CD14-positive monocyte (primary cell): ENCODE measurements around the gene TRAPPC10. TPM values are rescaled to one million over a fixed set of nuclear protein-coding genes. Genes with fewer than 3 reads are reported as not detected.

Experiments
- DNase-seq, 3 donors: peaks; one replicate each; pipeline ENCODE4 v3.0.0-alpha.2; 2011 to 2022
- H2AFZ ChIP-seq: 2 replicates; pipeline ENCODE4 v1.6.0; 2012; ENCODE audit warnings: mild to moderate bottlenecking, low read depth, low read length, inconsistent platforms; ENCODE audit not compliant: insufficient read depth, poor library complexity, severe bottlenecking
- H3K27ac ChIP-seq, 2 donors: 1 replicate in 1 of 2; 2 replicates in 1 of 2; pipeline ENCODE4 v1.5.1; 2012 to 2013; ENCODE audit warnings: low read length in 2 of 2, control low read depth in 1 of 2, inconsistent platforms in 1 of 2, low read depth in 1 of 2, mild to moderate bottlenecking in 1 of 2
- H3K27me3 ChIP-seq, 2 donors: one replicate each; pipeline versions ENCODE4 v1.6.0 to v1.6.1; 2011 to 2013; ENCODE audit warnings: low read length in 2 of 2; ENCODE audit not compliant: control insufficient read depth in 2 of 2, insufficient read depth in 2 of 2
- H3K36me3 ChIP-seq, 2 donors: replicated peaks in 1 of 2; 1 replicate in 1 of 2; 2 replicates in 1 of 2; pipeline versions ENCODE4 v1.5.1 to v1.6.1; 2012 to 2013; ENCODE audit warnings: low read length in 2 of 2, control low read depth in 1 of 2, inconsistent platforms in 1 of 2, mild to moderate bottlenecking in 1 of 2; ENCODE audit not compliant: insufficient read depth in 2 of 2, control insufficient read depth in 1 of 2
- H3K4me1 ChIP-seq, 2 donors: 1 replicate in 1 of 2; 2 replicates in 1 of 2; pipeline versions ENCODE4 v1.5.1 to v1.6.1; 2012 to 2013; ENCODE audit warnings: low read length in 2 of 2, control low read depth in 1 of 2, inconsistent platforms in 1 of 2, mild to moderate bottlenecking in 1 of 2, moderate library complexity in 1 of 2; ENCODE audit not compliant: insufficient read depth in 2 of 2, control insufficient read depth in 1 of 2
- H3K4me2 ChIP-seq: replicated peaks from 2 replicates; pipeline ENCODE3; 2012; ENCODE audit warnings: low read length, moderate library complexity, mild to moderate bottlenecking; ENCODE audit not compliant: poor library complexity, severe bottlenecking; ENCODE audit errors: extremely low read depth
- H3K4me3 ChIP-seq, 3 experiments: fragments of 200-600 bp in 1 of 3; sonication (generic) in 1 of 3; replicated peaks in 1 of 3; 1 replicate in 2 of 3; 2 replicates in 1 of 3; pipeline ENCODE4 v1.5.1; 2011 to 2013; ENCODE audit warnings: low read length in 3 of 3, mild to moderate bottlenecking in 3 of 3, control low read depth in 2 of 3, low read depth in 2 of 3, inconsistent platforms in 1 of 3, moderate library complexity in 1 of 3
- H3K79me2 ChIP-seq: 2 replicates; pipeline ENCODE4 v1.6.0; 2012; ENCODE audit warnings: mild to moderate bottlenecking, control low read depth, inconsistent platforms, low read length, moderate library complexity; ENCODE audit not compliant: insufficient read depth
- H3K9ac ChIP-seq: 2 replicates; pipeline ENCODE4 v1.6.0; 2017; ENCODE audit warnings: low read length, mild to moderate bottlenecking; ENCODE audit not compliant: insufficient read depth, poor library complexity, severe bottlenecking
- H3K9me3 ChIP-seq, 2 donors: replicated peaks in 1 of 2; 1 replicate in 1 of 2; 2 replicates in 1 of 2; pipeline versions ENCODE4 v1.5.1 to v1.6.1; 2012 to 2013; ENCODE audit warnings: low read length in 2 of 2, control low read depth in 1 of 2; ENCODE audit not compliant: control insufficient read depth in 1 of 2, insufficient read depth in 1 of 2
- H4K20me1 ChIP-seq: 2 replicates; pipeline ENCODE4 v1.6.0; 2012; ENCODE audit warnings: mild to moderate bottlenecking, low read length, control low read depth, moderate library complexity; ENCODE audit not compliant: insufficient read depth
- H3K27ac Mint-ChIP-seq, 7 donors: one replicate each; pipeline ENCODE4 v1.8.0; 2020; ENCODE audit warnings: mild to moderate bottlenecking in 7 of 7, mixed read lengths in 7 of 7, moderate library complexity in 6 of 7, inconsistent platforms in 2 of 7
- H3K27me3 Mint-ChIP-seq, 3 donors: one replicate each; pipeline ENCODE4 v1.8.0; 2021 to 2022; ENCODE audit warnings: low read depth in 3 of 3, mild to moderate bottlenecking in 3 of 3, mixed read lengths in 3 of 3, moderate library complexity in 3 of 3, inconsistent platforms in 1 of 3
- H3K36me3 Mint-ChIP-seq, 2 donors: one replicate each; pipeline ENCODE4 v1.8.0; 2020; ENCODE audit warnings: mixed read lengths in 2 of 2, inconsistent platforms in 1 of 2, mild to moderate bottlenecking in 1 of 2
- H3K4me1 Mint-ChIP-seq: one replicate; pipeline ENCODE4 v1.8.0; 2020; ENCODE audit warnings: mild to moderate bottlenecking, mixed read lengths
- H3K4me3 Mint-ChIP-seq, 2 donors: one replicate each; pipeline ENCODE4 v1.8.0; 2020; ENCODE audit warnings: mild to moderate bottlenecking in 2 of 2, mixed read lengths in 2 of 2, moderate library complexity in 1 of 2
- H3K9me3 Mint-ChIP-seq, 7 donors: one replicate each; pipeline ENCODE4 v1.8.0; 2020 to 2022; ENCODE audit warnings: mixed read lengths in 7 of 7, mild to moderate bottlenecking in 6 of 7, moderate library complexity in 6 of 7, inconsistent platforms in 2 of 7
- WGBS: methylation state at CpG from one replicate; pipeline ENCODE4 v1.1.5; 2013; ENCODE audit warnings: missing lambda C conversion rate; ENCODE audit not compliant: insufficient coverage; 5-methylcytosine and 5-hydroxymethylcytosine counted together
- intact Hi-C, 2 donors: fragments of 100-400 bp; cut with micrococcal nuclease; formaldehyde crosslinking; loops; one replicate each; pipeline versions ENCODE4 v1.15.0 to v1.15.1; 2023
- polyA plus RNA-seq, 3 donors: library from polyadenylated mRNA; depleted of rRNA in 1 of 3; unstranded in 2 of 3; stranded (reverse) in 1 of 3; fragments of 300-500 nt in 2 of 3; fragments of >200 nt in 1 of 3; fragmentation: Illumina TruSeq in 2 of 3; gene quantifications; 1 replicate in 2 of 3; 2 replicates in 1 of 3; pipeline ENCODE4 v1.2.3, GENCODE V29; 2012 to 2021
- TF ChIP-seq, protein P1 (sequence below): fragments of 200-600 bp; IDR thresholded peaks from one replicate; pipeline ENCODE4 v1.8.0; 2022; ENCODE audit warnings: antibody characterized with exemption, mild to moderate bottlenecking

Gene TRAPPC10
- polyA plus RNA-seq, 3 donors: 5.9 to 40.6 (median 8.6) TPM

DNA sequence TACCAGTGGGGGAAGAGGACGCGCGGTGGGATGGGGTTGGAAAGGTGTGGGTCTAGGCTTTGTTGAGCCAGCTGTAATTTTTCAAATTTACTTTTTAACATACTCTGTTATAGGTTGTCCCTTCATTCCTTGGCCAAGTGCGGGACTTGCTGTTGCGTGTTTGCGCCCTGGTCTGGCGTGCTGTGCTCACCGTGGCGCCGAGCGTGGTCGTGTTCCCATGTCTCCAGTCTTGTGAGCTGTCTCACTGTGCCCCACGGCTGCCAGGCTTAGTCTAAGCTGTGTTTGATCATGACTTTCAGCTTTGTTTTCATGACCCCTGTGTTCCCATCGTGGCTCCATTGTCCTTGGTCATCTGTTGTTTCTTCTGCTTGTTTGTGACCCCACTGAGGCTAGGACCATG lies 26.0 kb downstream of the TRAPPC10 start:
- Histone ChIP-seq H3K4me2 (no peak overlapping the region), H3K4me3 (no peak overlapping the region), H3K79me2 (peaks cover 43% of the 10 kb centered on the region), H3K9me3 (no peaks in the 10 kb centered on the region), H3K27me3 (no peaks in the 10 kb centered on the region), H3K4me1 (no peaks in the 10 kb centered on the region), H4K20me1 (peaks cover 87% of the 10 kb centered on the region), H3K36me3 (peaks cover 66 to 83% of the 10 kb centered on the region in 2 donors), H3K9ac (no peak overlapping the region), H3K27ac (no peak overlapping the region), H2AFZ (no peak overlapping the region)
- DNase-seq: no peak
- Mint-ChIP-seq H3K4me3 (no peak overlapping the region), H3K4me1 (no peaks in the 10 kb centered on the region), H3K36me3 (peaks cover 70 to 84% of the 10 kb centered on the region in 2 donors), H3K9me3 (no peaks in the 10 kb centered on the region), H3K27ac (peak overlapping the region in 1 of 7 donors; percentile 22), H3K27me3 (no peaks in the 10 kb centered on the region)
- intact Hi-C loops: no loop called here
- WGBS: 98% methylated on average over 11 of the region's 14 CpGs
- TF ChIP-seq, protein P1, sequence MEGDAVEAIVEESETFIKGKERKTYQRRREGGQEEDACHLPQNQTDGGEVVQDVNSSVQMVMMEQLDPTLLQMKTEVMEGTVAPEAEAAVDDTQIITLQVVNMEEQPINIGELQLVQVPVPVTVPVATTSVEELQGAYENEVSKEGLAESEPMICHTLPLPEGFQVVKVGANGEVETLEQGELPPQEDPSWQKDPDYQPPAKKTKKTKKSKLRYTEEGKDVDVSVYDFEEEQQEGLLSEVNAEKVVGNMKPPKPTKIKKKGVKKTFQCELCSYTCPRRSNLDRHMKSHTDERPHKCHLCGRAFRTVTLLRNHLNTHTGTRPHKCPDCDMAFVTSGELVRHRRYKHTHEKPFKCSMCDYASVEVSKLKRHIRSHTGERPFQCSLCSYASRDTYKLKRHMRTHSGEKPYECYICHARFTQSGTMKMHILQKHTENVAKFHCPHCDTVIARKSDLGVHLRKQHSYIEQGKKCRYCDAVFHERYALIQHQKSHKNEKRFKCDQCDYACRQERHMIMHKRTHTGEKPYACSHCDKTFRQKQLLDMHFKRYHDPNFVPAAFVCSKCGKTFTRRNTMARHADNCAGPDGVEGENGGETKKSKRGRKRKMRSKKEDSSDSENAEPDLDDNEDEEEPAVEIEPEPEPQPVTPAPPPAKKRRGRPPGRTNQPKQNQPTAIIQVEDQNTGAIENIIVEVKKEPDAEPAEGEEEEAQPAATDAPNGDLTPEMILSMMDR: no peak

DNA sequence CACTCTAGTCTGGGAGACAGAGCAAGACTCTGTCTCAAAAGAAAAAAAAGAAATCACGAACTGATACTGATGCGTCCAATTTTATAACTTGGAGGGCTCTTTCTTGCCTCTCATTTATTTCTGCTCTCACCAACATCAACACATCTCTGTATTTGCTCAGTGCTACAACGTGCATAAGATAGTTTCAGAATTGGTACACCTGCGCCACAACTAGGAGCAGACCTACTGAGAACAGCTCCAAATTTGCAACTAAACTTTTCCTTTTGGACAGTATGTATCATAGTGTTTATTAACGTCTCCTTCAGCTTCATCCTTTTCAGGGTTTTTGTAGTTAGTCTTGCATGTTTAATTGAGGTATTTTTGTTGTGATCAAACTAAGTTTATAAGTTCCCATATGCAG lies 27.7 kb downstream of the TRAPPC10 start:
- Histone ChIP-seq H3K9me3 (no peaks in the 10 kb centered on the region), H3K4me2 (no peak overlapping the region), H3K4me1 (no peaks in the 10 kb centered on the region), H3K79me2 (peaks cover 50% of the 10 kb centered on the region), H3K27me3 (no peaks in the 10 kb centered on the region), H2AFZ (no peak overlapping the region), H4K20me1 (peaks cover 89% of the 10 kb centered on the region), H3K27ac (no peak overlapping the region), H3K4me3 (no peak overlapping the region), H3K36me3 (peaks cover 54 to 82% of the 10 kb centered on the region in 2 donors), H3K9ac (no peak overlapping the region)
- intact Hi-C loops: no loop called here
- WGBS: no CpG with 5 or more reads among the region's 5 CpGs
- Mint-ChIP-seq H3K9me3 (no peaks in the 10 kb centered on the region), H3K36me3 (peaks cover 62 to 84% of the 10 kb centered on the region in 2 donors), H3K27me3 (no peaks in the 10 kb centered on the region), H3K4me3 (no peak overlapping the region), H3K4me1 (no peaks in the 10 kb centered on the region), H3K27ac (peak overlapping the region in 1 of 7 donors; percentile 47)
- no peak for DNase-seq
- TF ChIP-seq, protein P1: no peak
